Retinal pigment epithelial cell (primary cell): ENCODE data around the gene INSYN1.
"Not testable (repeated sequence)": the region's sequence is repeated elsewhere in the genome, so short reads cannot be mapped to it uniquely, and the experiment has no call there.

Experiments used
- DNase-seq: peaks from one replicate; pipeline ENCODE4 v3.0.0-alpha.2; 2010; ENCODE audit warnings: low read depth
- H3K4me3 ChIP-seq: 2 replicates; pipeline ENCODE4 v1.5.1; 2011; ENCODE audit warnings: mild to moderate bottlenecking, low read length, control low read depth, moderate library complexity
- CTCF ChIP-seq: conservative IDR thresholded peaks from 2 replicates; pipeline ENCODE4 v1.5.1; 2011; ENCODE audit warnings: low read depth, low read length, control low read depth, inconsistent platforms

Gene INSYN1

GRCh38 chr15:73794443-73795133 lies 41.4 kb upstream of the INSYN1 start:
- H3K4me3 ChIP-seq: no peak overlapping the region
- TF ChIP-seq CTCF: no peak
- DNase-seq: no peak

- DNase-seq, H3K4me3 ChIP-seq: not testable (repeated sequence)
Measured at GRCh38 chr15:73792899-73793541, 39.9 kb upstream of the INSYN1 start.

GRCh38 chr15:73792415-73792814 lies 39.3 kb upstream of the INSYN1 start:
- no peak overlapping the region for H3K4me3 ChIP-seq
- no peak for TF ChIP-seq CTCF
- no peak for DNase-seq

- H3K4me3 ChIP-seq: no peak overlapping the region
- no peak for TF ChIP-seq CTCF
- DNase-seq: no peak
Measured at GRCh38 chr15:73789521-73790240, 36.5 kb upstream of the INSYN1 start.

GRCh38 chr15:73787621-73788020 lies 34.5 kb upstream of the INSYN1 start:
- no peak for TF ChIP-seq CTCF
- DNase-seq: no peak
- no peak overlapping the region for H3K4me3 ChIP-seq

- no peak overlapping the region for H3K4me3 ChIP-seq
- no peak for TF ChIP-seq CTCF
- no peak for DNase-seq
Measured at GRCh38 chr15:73786538-73786937, 33.4 kb upstream of the INSYN1 start.

GRCh38 chr15:73785256-73786014 lies 32.3 kb upstream of the INSYN1 start:
- DNase-seq: not testable (repeated sequence)

More at GRCh38 chr15:73785256-73786014, 32.3 kb upstream of the INSYN1 start:
- H3K4me3 ChIP-seq: not testable (repeated sequence)
